ENCODE results near the gene C12orf42.
"Not testable (repeated sequence)": the region's sequence is repeated elsewhere in the genome, so short reads cannot be mapped to it uniquely, and the experiment has no call there.

C12orf42 gene

GRCh38 chr12:103455020-103455763 is 40.6 kb downstream of the C12orf42 start:
- Histone ChIP-seq H3K36me3 (no peaks in the 10 kb centered on the region), H3K27ac (no peak overlapping the region), H3K27me3 (no peaks in the 10 kb centered on the region), H3K9me3 (peaks cover 0 to 4% (median 3%) of the 10 kb centered on the region in 3 donors), H3K4me3 (no peak overlapping the region), H3K4me1 (no peaks in the 10 kb centered on the region)
- intact Hi-C loops (cut with DNase I; ENCODE audit: low total_unique reads), result no loop called here
- no peak for TF ChIP-seq CTCF (IDR thresholded peaks at IDR 0.05)
- DNase-seq, result no peak

- intact Hi-C loops (cut with DNase I; ENCODE audit: low total_unique reads), result no loop called here
Measured at GRCh38 chr12:103444983-103445382, 50.8 kb downstream of the C12orf42 start.

GRCh38 chr12:103442822-103443221 is 52.9 kb downstream of the C12orf42 start:
- H3K4me1 ChIP-seq, result no peaks in the 10 kb centered on the region
- H3K36me3 ChIP-seq, result no peaks in the 10 kb centered on the region
- no peak overlapping the region for H3K4me3 ChIP-seq
- no peak for DNase-seq
- H3K27me3 ChIP-seq, result no peaks in the 10 kb centered on the region
- no peak for TF ChIP-seq CTCF (IDR thresholded peaks at IDR 0.05)
- intact Hi-C loops (cut with DNase I; ENCODE audit: low total_unique reads), result no loop called here
- no peak overlapping the region for H3K27ac ChIP-seq
- H3K9me3 ChIP-seq, result no peaks in the 10 kb centered on the region

More at GRCh38 chr12:103444983-103445382, 50.8 kb downstream of the C12orf42 start:
- Histone ChIP-seq H3K4me3 (no peak overlapping the region), H3K4me1 (no peaks in the 10 kb centered on the region), H3K36me3 (no peaks in the 10 kb centered on the region), H3K27ac (no peak overlapping the region), H3K27me3 (no peaks in the 10 kb centered on the region), H3K9me3 (no peaks in the 10 kb centered on the region)
- no peak for TF ChIP-seq CTCF (IDR thresholded peaks at IDR 0.05)
- no peak for DNase-seq

- intact Hi-C loops (cut with DNase I; ENCODE audit: low total_unique reads), result no loop called here
Measured at GRCh38 chr12:103442182-103442555, 53.6 kb downstream of the C12orf42 start.

GRCh38 chr12:103441437-103442181 is 54.2 kb downstream of the C12orf42 start:
- no peak for TF ChIP-seq CTCF (IDR thresholded peaks at IDR 0.05)
- intact Hi-C loops (cut with DNase I; ENCODE audit: low total_unique reads), result no loop called here
- H3K36me3 ChIP-seq, result no peaks in the 10 kb centered on the region
- H3K9me3 ChIP-seq, result no peaks in the 10 kb centered on the region
- no peaks in the 10 kb centered on the region for H3K27me3 ChIP-seq
- no peak overlapping the region for H3K27ac ChIP-seq
- H3K4me1 ChIP-seq, result no peaks in the 10 kb centered on the region
- no peak for DNase-seq
- H3K4me3 ChIP-seq, result no peak overlapping the region

More at GRCh38 chr12:103442182-103442555, 53.6 kb downstream of the C12orf42 start:
- Histone ChIP-seq H3K36me3 (no peaks in the 10 kb centered on the region), H3K27ac (no peak overlapping the region), H3K9me3 (no peaks in the 10 kb centered on the region), H3K4me1 (no peaks in the 10 kb centered on the region), H3K4me3 (no peak overlapping the region), H3K27me3 (no peaks in the 10 kb centered on the region)
- no peak for TF ChIP-seq CTCF (IDR thresholded peaks at IDR 0.05)
- no peak for DNase-seq

GRCh38 chr12:103434165-103435105 is 61.3 kb downstream of the C12orf42 start:
- intact Hi-C loops (cut with DNase I; ENCODE audit: low total_unique reads); H3K27me3 ChIP-seq; DNase-seq; H3K4me1 ChIP-seq; H3K9me3 ChIP-seq; H3K36me3 ChIP-seq; H3K4me3 ChIP-seq; H3K27ac ChIP-seq: not testable (repeated sequence)

Measured in tibial artery (tissue), 4 donors.